AG10803 (cell line): Measurements from ENCODE around the gene SLC17A4.

Experiments
- DNase-seq: peaks from one replicate; pipeline ENCODE4 v3.0.0; 2010; ENCODE audit warnings: low read depth
- H3K4me3 ChIP-seq: 2 replicates; pipeline ENCODE4 v1.5.1; 2011; ENCODE audit warnings: mild to moderate bottlenecking, low read length, control low read depth
- TF ChIP-seq, protein P1 (sequence below): conservative IDR thresholded peaks from 2 replicates; pipeline ENCODE4 v1.5.1; 2011; ENCODE audit warnings: mild to moderate bottlenecking, low read length, control low read depth, inconsistent platforms

Gene SLC17A4

DNA sequence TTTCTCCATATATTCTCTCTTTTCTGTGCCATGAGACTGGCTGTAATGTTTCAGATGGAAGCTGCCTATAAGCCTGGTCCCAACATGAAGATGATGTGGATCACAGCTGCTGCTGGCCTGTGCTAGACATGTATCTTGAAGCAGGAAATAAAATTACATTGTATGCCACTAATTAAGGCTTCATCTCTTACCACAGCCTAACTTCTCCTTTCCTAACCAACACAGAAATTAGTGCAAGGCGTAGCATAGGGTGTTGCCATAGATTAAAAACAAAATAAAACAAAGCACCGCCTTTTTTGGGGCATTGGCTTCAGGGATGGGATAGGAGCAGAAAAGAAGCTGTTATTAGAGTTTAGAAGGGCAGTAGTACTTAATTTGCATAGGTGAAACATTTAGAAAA, 4.7 kb upstream of the SLC17A4 start:
- TF ChIP-seq, protein P1, sequence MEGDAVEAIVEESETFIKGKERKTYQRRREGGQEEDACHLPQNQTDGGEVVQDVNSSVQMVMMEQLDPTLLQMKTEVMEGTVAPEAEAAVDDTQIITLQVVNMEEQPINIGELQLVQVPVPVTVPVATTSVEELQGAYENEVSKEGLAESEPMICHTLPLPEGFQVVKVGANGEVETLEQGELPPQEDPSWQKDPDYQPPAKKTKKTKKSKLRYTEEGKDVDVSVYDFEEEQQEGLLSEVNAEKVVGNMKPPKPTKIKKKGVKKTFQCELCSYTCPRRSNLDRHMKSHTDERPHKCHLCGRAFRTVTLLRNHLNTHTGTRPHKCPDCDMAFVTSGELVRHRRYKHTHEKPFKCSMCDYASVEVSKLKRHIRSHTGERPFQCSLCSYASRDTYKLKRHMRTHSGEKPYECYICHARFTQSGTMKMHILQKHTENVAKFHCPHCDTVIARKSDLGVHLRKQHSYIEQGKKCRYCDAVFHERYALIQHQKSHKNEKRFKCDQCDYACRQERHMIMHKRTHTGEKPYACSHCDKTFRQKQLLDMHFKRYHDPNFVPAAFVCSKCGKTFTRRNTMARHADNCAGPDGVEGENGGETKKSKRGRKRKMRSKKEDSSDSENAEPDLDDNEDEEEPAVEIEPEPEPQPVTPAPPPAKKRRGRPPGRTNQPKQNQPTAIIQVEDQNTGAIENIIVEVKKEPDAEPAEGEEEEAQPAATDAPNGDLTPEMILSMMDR, result no peak
- DNase-seq, result no peak
- no peak overlapping the region for H3K4me3 ChIP-seq

DNA sequence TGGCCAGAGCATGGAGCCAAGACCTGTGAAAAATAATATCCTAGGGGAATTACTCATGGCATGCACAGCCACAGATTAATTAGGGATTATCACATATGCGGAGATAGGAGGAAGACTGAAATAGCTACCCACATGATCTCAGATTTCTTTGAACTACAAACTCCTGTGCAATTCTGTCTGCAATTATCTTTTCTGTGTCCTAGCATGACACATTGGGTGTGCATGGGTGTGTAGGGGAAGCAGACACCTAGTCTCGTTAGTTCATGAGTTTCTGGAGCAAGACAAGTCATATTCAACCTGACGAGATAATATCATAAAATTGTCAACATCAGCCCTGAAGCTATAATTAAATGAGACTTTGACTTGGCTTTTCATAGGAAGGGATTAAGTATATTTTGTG, 3.6 kb upstream of the SLC17A4 start:
- TF ChIP-seq, protein P1, result no peak
- no peak for DNase-seq
- H3K4me3 ChIP-seq, result no peak overlapping the region

DNA sequence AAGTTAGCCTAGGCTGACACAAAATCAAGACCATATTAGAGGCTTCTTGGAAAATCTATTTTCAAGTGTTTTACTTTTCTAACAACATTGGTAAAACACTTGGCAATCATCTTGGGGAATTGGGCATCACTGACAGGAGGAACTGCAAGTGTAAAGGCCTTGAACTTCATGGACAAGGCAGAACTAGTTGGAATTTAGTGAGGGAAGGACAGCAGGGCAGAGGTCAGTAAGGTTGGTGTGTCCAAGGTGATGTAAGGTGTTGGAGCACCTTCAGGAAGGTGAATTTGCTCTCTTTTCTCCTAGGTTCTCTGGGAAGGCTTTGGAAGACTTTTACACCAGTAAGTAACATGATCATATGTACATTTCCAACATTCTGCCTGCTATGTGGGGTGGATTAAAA, 1.5 kb upstream of the SLC17A4 start:
- no peak overlapping the region for H3K4me3 ChIP-seq
- DNase-seq, result no peak
- TF ChIP-seq, protein P1, result no peak

DNA sequence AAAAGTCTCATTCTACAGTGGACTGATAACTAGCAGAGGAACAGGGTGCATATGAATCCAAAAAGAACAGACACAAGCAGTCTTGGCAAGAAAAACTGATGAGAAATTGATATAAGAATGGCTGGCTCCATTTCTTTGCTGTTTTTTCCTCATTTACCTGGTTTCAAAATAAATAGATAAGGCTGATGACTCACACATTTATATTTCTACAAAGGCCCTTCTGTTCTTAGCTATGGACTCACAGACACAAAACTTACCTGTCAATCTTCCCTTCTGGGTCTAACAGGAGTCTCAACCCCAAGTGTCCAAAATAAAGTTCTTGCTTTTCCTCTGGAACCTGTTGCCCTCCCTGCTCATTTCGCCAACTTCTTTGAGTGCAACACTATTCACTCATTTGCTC, 941 bp downstream of the SLC17A4 start:
- H3K4me3 ChIP-seq, result no peak overlapping the region
- DNase-seq, result no peak
- TF ChIP-seq, protein P1, result no peak

DNA sequence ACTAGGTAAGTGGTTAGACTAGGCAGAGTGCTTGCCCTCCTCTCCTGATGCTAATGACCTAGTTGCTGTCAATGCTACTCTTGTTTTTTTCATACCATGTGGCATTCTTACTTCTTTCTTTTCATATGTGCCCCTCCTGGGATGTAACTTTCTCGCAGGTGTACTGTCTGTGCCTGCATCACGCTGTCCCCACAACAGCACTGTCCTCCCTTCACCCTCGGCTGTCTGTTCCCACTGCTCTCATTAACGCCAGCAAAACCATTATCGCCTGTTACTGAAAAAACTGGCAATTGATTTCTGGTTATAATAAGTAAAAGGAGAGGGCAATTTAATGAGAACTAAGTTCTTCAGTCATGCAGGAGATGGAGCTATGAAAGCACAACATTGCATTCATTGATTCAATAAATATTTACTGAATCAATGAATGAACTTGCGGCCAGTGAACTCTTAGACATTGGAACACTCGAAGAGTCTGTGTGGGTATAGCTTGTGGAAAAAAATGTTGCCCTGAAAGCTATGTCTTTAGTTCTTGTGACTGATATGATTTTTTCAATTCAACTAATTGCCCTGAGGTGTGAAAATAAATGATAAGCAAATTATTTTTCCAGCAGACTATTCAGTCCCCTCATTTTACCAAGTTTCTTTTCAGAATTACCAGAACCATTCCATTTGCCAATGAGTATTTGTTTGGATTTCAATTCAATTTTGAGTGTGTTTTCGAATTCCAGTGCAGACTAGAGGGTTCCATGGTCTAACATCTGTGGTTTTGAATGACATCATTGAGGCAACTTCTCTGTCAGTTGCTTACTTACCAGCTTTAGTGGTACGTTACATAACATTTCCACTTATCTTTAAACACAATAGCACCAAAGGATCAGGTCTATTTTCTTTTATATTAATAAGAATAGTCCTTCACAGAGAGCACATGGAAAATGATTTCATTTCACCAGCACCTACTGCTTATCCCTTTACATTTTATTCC, 2.1 kb downstream of the SLC17A4 start:
- no peak overlapping the region for H3K4me3 ChIP-seq
- DNase-seq, result no peak
- TF ChIP-seq, protein P1, result no peak

DNA sequence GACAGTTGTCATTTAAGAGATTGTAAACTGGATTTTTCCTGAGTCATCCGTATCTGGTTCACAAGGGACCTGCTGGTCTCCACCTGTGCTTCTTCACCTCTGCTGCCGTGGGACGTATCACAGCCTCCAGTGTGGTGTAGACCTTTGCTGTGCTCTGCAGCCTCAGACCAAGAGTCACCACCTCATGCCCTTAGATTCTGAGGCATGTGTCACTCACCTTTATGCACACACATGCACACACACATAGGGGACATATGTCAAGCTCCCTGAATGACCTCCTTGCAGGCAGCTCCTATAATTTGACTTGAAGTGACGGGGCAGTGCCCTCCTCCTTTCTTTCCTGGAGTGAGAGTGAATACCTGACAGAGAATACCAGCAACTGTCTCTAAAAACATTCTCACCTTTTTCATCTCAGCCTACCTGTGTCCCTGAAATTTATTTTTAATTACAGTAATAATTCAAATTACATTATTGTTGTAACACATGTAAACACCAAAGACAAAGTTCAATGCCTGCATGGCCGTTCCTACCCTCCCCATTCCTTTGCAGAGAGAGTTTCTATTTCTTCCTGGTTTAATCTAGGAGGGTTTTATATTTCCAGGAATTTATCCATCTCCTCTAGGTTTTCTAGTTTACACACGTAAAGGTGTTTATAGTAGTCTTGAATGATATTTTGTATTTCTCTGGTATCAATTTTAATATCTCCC, 3.5 kb downstream of the SLC17A4 start:
- TF ChIP-seq, protein P1, result no peak
- no peak overlapping the region for H3K4me3 ChIP-seq
- no peak for DNase-seq
